ENCODE data around the gene SSBP4.

SSBP4 gene

GRCh38 chr19:18461471-18461870, 42.3 kb downstream of the SSBP4 start:
- no peak overlapping the region for H3K27ac ChIP-seq (ENCODE audit: low read depth, low read length)

GRCh38 chr19:18464646-18465045, 45.4 kb downstream of the SSBP4 start:
- no peaks in the 10 kb centered on the region for H3K36me3 ChIP-seq (ENCODE audit: low read length)
- no peaks in the 10 kb centered on the region for H3K27me3 ChIP-seq (ENCODE audit: low read length)
- no peak overlapping the region for H3K27ac ChIP-seq (ENCODE audit: low read depth, low read length)
- H3K9me3 ChIP-seq (ENCODE audit: insufficient read depth, low read length) = no peaks in the 10 kb centered on the region
- H3K4me2 ChIP-seq (ENCODE audit: low read depth, low read length, poor library complexity, severe bottlenecking) = no peak overlapping the region
- no peaks in the 10 kb centered on the region for H3F3A ChIP-seq (ENCODE audit: insufficient read depth)
- H3K9me2 ChIP-seq (replicated peaks; ENCODE audit: insufficient read depth, low read length) = no peaks in the 10 kb centered on the region
- no peak overlapping the region for H2AFZ ChIP-seq (ENCODE audit: low read depth, low read length, severe bottlenecking)
- H3K79me2 ChIP-seq (ENCODE audit: insufficient read depth, low read length) = no peaks in the 10 kb centered on the region; the same call in 1 of the 2 replicates
- no peaks in the 10 kb centered on the region for H4K20me1 ChIP-seq (ENCODE audit: low read depth, low read length)
- H3K9ac ChIP-seq (ENCODE audit: low read length) = no peak overlapping the region
- no peak overlapping the region for H3K4me3 ChIP-seq (ENCODE audit: insufficient read depth, low read length, poor library complexity, severe bottlenecking)
- TF ChIP-seq EZH2phosphoT487 (conservative IDR thresholded peaks at IDR 0.05; ENCODE audit: low read length) (no peak), CTCF (IDR thresholded peaks at IDR 0.05; ENCODE audit: insufficient read depth, low read length, poor library complexity, severe bottlenecking) (no peak)

More at GRCh38 chr19:18461471-18461870, 42.3 kb downstream of the SSBP4 start:
- Histone ChIP-seq H3K36me3 (ENCODE audit: low read length) (no peaks in the 10 kb centered on the region), H2AFZ (ENCODE audit: low read depth, low read length, severe bottlenecking) (no peak overlapping the region), H3F3A (ENCODE audit: insufficient read depth) (no peaks in the 10 kb centered on the region), H3K9me2 (replicated peaks; ENCODE audit: insufficient read depth, low read length) (no peaks in the 10 kb centered on the region), H3K4me3 (ENCODE audit: insufficient read depth, low read length, poor library complexity, severe bottlenecking) (no peak overlapping the region), H3K79me2 (ENCODE audit: insufficient read depth, low read length) (no peaks in the 10 kb centered on the region), H4K20me1 (ENCODE audit: low read depth, low read length) (no peaks in the 10 kb centered on the region), H3K27me3 (ENCODE audit: low read length) (no peaks in the 10 kb centered on the region), H3K4me2 (ENCODE audit: low read depth, low read length, poor library complexity, severe bottlenecking) (no peak overlapping the region), H3K9ac (ENCODE audit: low read length) (no peak overlapping the region), H3K9me3 (ENCODE audit: insufficient read depth, low read length) (no peaks in the 10 kb centered on the region)
- TF ChIP-seq CTCF (IDR thresholded peaks at IDR 0.05; ENCODE audit: insufficient read depth, low read length, poor library complexity, severe bottlenecking) = no peak
- no peak for TF ChIP-seq EZH2phosphoT487 (conservative IDR thresholded peaks at IDR 0.05; ENCODE audit: low read length)

GRCh38 chr19:18465214-18465963, 46.2 kb downstream of the SSBP4 start:
- H3K9ac ChIP-seq (ENCODE audit: low read length) = no peak overlapping the region
- H3K9me2 ChIP-seq (replicated peaks; ENCODE audit: insufficient read depth, low read length) = no peaks in the 10 kb centered on the region
- H3F3A ChIP-seq (ENCODE audit: insufficient read depth) = no peaks in the 10 kb centered on the region
- no peaks in the 10 kb centered on the region; the same call in 1 of the 2 replicates for H3K79me2 ChIP-seq (ENCODE audit: insufficient read depth, low read length)
- no peak overlapping the region for H3K4me2 ChIP-seq (ENCODE audit: low read depth, low read length, poor library complexity, severe bottlenecking)
- no peak overlapping the region for H3K27ac ChIP-seq (ENCODE audit: low read depth, low read length)
- no peak overlapping the region for H3K4me3 ChIP-seq (ENCODE audit: insufficient read depth, low read length, poor library complexity, severe bottlenecking)
- H3K27me3 ChIP-seq (ENCODE audit: low read length) = no peaks in the 10 kb centered on the region
- H3K9me3 ChIP-seq (ENCODE audit: insufficient read depth, low read length) = no peaks in the 10 kb centered on the region
- no peak overlapping the region for H2AFZ ChIP-seq (ENCODE audit: low read depth, low read length, severe bottlenecking)
- no peaks in the 10 kb centered on the region for H4K20me1 ChIP-seq (ENCODE audit: low read depth, low read length)
- TF ChIP-seq EZH2phosphoT487 (conservative IDR thresholded peaks at IDR 0.05; ENCODE audit: low read length) (no peak), CTCF (IDR thresholded peaks at IDR 0.05; ENCODE audit: insufficient read depth, low read length, poor library complexity, severe bottlenecking) (no peak)
- H3K36me3 ChIP-seq (ENCODE audit: low read length) = no peaks in the 10 kb centered on the region

All from SU-DHL-6 (cell line).